Measurements from ENCODE around the gene APLP2. TPM values are rescaled to one million over a fixed set of nuclear protein-coding genes. Genes with fewer than 3 reads are reported as not detected.

The APLP2 gene
- total and polyA plus RNA-seq, 8 donors: 41.1 to 563 (median 147) TPM

- intact Hi-C loops (cut with DNase I; ENCODE audit: low total_unique reads): no loop called here
- no peaks in the 10 kb centered on the region for H3K4me1 ChIP-seq
- no peak overlapping the region for H3K4me3 ChIP-seq
- DNase-seq: no peak
- no peaks in the 10 kb centered on the region for H3K36me3 ChIP-seq
- H3K27ac ChIP-seq: no peak overlapping the region
- 51 to 68% (median 56%) methylated on average over 2 of the region's 2 CpGs for WGBS, 5 donors
- no peaks in the 10 kb centered on the region for H3K9me3 ChIP-seq
- H3K27me3 ChIP-seq: no peaks in the 10 kb centered on the region
- TF ChIP-seq POLR2A (IDR thresholded peaks at IDR 0.05) (no peak), EP300 (IDR thresholded peaks at IDR 0.05) (no peak), POLR2AphosphoS5 (IDR thresholded peaks at IDR 0.05) (no peak)
Observed at GRCh38 chr11:130023204-130023603, 46.5 kb upstream of the APLP2 start.

DNA sequence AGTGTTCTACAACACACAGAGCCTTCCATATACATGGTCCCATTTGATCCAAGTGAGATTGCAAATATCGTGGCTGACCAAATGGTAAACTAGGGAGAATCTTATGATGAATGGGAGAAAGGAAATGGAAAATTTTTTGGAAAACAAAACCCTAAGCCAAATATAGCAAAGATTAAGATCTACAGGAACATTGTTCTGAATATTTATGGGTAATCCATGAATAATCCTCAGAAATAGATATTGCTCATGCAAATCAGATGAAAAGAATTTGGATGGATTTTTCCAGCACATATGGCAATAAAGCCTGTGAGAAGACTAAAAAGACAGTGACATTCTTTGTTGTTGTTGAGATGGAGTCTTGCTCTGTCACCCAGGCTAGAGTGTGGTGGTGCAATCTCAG is 45.3 kb upstream of the APLP2 start:
- intact Hi-C loops (cut with DNase I; ENCODE audit: low total_unique reads): no loop called here
- no peaks in the 10 kb centered on the region for H3K27me3 ChIP-seq
- TF ChIP-seq EP300 (IDR thresholded peaks at IDR 0.05) (no peak), CTCF (IDR thresholded peaks at IDR 0.05) (no peak), POLR2AphosphoS5 (IDR thresholded peaks at IDR 0.05) (no peak), POLR2A (IDR thresholded peaks at IDR 0.05) (no peak)
- no peak for DNase-seq
- H3K4me1 ChIP-seq: no peaks in the 10 kb centered on the region
- no peaks in the 10 kb centered on the region for H3K9me3 ChIP-seq
- no peaks in the 10 kb centered on the region for H3K36me3 ChIP-seq
- H3K4me3 ChIP-seq: no peak overlapping the region
- WGBS, 5 donors: 21 to 78% (median 61%) methylated on average over 1 of the region's 1 CpG
- no peak overlapping the region for H3K27ac ChIP-seq

DNA sequence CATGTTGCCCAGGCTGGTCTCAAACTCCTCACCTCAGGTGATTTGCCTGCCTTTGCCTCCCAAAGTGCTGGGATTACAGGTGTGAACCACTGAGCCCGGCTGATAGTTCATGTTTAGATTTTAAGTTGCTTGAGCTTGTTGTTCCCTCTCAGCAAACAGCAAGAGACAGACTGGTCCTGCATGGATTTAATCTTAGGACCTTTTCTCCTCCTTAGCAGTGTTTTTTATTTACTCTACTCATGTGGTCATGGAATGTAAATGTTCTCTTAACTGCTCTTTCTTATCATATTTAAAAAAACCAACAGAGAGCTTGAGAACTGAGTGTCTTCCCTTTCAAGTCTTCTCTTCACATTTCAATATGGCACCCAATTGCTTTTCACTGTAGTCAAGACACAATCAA is 44.3 kb upstream of the APLP2 start:
- H3K4me3 ChIP-seq: no peak overlapping the region
- H3K36me3 ChIP-seq: no peaks in the 10 kb centered on the region
- no peak for DNase-seq
- TF ChIP-seq EP300 (IDR thresholded peaks at IDR 0.05) (no peak), POLR2AphosphoS5 (IDR thresholded peaks at IDR 0.05) (no peak), CTCF (IDR thresholded peaks at IDR 0.05) (no peak), POLR2A (IDR thresholded peaks at IDR 0.05) (no peak)
- H3K9me3 ChIP-seq: no peaks in the 10 kb centered on the region
- WGBS, 5 donors: 45 to 75% (median 58%) methylated on average over 1 of the region's 1 CpG
- H3K27me3 ChIP-seq: no peaks in the 10 kb centered on the region
- no peaks in the 10 kb centered on the region for H3K4me1 ChIP-seq
- intact Hi-C loops (cut with DNase I; ENCODE audit: low total_unique reads): no loop called here
- no peak overlapping the region for H3K27ac ChIP-seq

- TF ChIP-seq EP300 (IDR thresholded peaks at IDR 0.05) (no peak), POLR2A (IDR thresholded peaks at IDR 0.05) (no peak), POLR2AphosphoS5 (IDR thresholded peaks at IDR 0.05) (no peak), CTCF (IDR thresholded peaks at IDR 0.05) (no peak)
- H3K36me3 ChIP-seq: no peaks in the 10 kb centered on the region
- H3K4me3 ChIP-seq: no peak overlapping the region
- H3K27me3 ChIP-seq: no peaks in the 10 kb centered on the region
- no peak overlapping the region for H3K27ac ChIP-seq
- intact Hi-C loops (cut with DNase I; ENCODE audit: low total_unique reads): no loop called here
- no peak for DNase-seq
- no peaks in the 10 kb centered on the region for H3K9me3 ChIP-seq
- WGBS, 5 donors: 56 to 72% (median 61%) methylated on average over 3 of the region's 3 CpGs
- no peaks in the 10 kb centered on the region for H3K4me1 ChIP-seq
Observed at GRCh38 chr11:130029137-130029536, 40.6 kb upstream of the APLP2 start.

- no peak for DNase-seq
- intact Hi-C loops (cut with DNase I; ENCODE audit: low total_unique reads): no loop called here
- TF ChIP-seq EP300 (IDR thresholded peaks at IDR 0.05) (no peak), POLR2A (IDR thresholded peaks at IDR 0.05) (no peak), CTCF (IDR thresholded peaks at IDR 0.05) (no peak), POLR2AphosphoS5 (IDR thresholded peaks at IDR 0.05) (no peak)
- no peaks in the 10 kb centered on the region for H3K36me3 ChIP-seq
- WGBS, 5 donors: 70 to 100% (median 83%) methylated on average over 1 of the region's 1 CpG
- H3K9me3 ChIP-seq: no peaks in the 10 kb centered on the region
- H3K4me1 ChIP-seq: no peaks in the 10 kb centered on the region
- no peak overlapping the region for H3K4me3 ChIP-seq
- no peak overlapping the region for H3K27ac ChIP-seq
- no peaks in the 10 kb centered on the region for H3K27me3 ChIP-seq
Observed at GRCh38 chr11:130031056-130031455, 38.6 kb upstream of the APLP2 start.
